NT2/D1 (cell line): ENCODE measurements around the gene AMPD3.

Source experiments
- SUZ12 ChIP-seq: IDR thresholded peaks from 2 replicates; pipeline ENCODE4 v1.6.1; 2011; ENCODE audit not compliant: insufficient read length, insufficient read depth; ENCODE audit errors: extremely low read depth
- YY1 ChIP-seq: IDR thresholded peaks from 2 replicates; pipeline ENCODE4 v1.6.1; 2011; ENCODE audit not compliant: insufficient read length, insufficient read depth
- ZNF274 ChIP-seq: IDR thresholded peaks from 2 replicates; pipeline ENCODE4 v1.6.1; 2011; ENCODE audit warnings: mild to moderate bottlenecking, low read depth, low read length

DNA sequence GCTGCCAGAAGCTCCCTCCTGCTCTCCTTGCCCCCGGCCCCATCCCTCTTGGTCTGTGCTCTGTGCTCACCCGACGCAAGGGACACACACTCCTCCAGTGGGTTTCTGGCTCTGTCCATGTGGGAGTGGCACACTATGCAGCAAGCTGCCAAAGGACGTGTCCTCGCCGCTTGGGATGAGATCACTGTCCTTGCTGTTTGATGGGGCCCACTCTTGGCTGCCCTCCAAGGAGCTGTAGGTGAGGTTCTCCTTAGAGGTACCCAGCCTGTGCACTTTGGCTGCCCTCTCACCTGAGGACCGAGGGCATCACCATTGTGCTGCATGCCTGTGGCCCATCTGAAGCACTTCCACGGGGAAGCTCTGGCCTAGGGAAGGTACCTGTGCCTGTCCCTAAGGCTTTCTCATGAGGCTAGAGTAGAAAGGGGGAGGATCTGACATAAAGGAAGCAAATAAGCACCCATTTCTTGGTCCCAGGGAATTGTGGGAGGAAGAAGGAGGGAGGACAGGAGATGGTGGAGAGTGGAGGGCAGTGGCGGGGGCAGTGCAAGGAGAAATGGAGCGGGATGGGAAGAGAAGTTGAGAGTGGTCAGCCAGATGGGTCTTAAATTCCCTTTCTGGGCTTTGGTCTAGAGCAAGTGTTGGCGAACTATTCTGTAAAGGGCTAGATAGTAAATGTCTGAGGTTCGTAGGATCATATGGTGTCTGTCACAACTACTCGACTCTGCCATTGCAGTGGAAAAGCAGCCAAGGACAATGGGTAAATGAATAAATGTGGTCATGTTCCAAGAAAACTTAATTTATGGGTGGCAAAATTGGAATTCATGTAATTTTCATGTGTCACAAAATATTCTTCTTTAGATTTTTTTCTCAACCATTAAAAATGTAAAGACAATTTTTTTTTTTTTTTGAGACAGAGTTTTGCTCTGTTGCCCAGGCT lies 47.0 kb upstream of the AMPD3 start:
- TF ChIP-seq ZNF274, result no peak
- TF ChIP-seq YY1, result no peak
- no peak for TF ChIP-seq SUZ12
